H1 (cell line): Measurements from ENCODE around the gene RNF144A. TPM values are rescaled to one million over a fixed set of nuclear protein-coding genes. Genes with fewer than 3 reads are reported as not detected.

Experiments
- CTCF ChIA-PET: fragments of 300-600 bp; sonication (Branson Sonifier 250); formaldehyde crosslinking; loops from one replicate; lab custom pipeline; 2021; ENCODE audit not compliant: partially characterized antibody; lab: Charles Lee
- POLR2A ChIA-PET: fragments of 300-600 bp; sonication (Branson Sonifier 250); formaldehyde crosslinking; loops from one replicate; lab custom pipeline; 2021; ENCODE audit warnings: inconsistent platforms; ENCODE audit not compliant: partially characterized antibody; lab: Charles Lee
- DNase-seq, 2 experiments: peaks; one replicate each; pipeline versions ENCODE4 v3.0.0 to v3.0.0-alpha.2; 2010 to 2022; ENCODE audit warnings: low spot score in 2 of 2, low read depth in 1 of 2, mixed read lengths in 1 of 2
- FAIRE-seq: peaks from 2 replicates; lab custom pipeline; 2011; peaks lifted over from hg19 to GRCh38; lab: Jason Lieb, UNC
- H2AFZ ChIP-seq: 2 replicates; pipeline ENCODE4 v1.8.1; 2012; ENCODE audit warnings: low read length, inconsistent platforms
- H2AK5ac ChIP-seq: 2 replicates; pipeline ENCODE4 v1.6.1; 2013; ENCODE audit warnings: low read depth, low read length
- H2BK120ac ChIP-seq: replicated peaks from 2 replicates; pipeline ENCODE3; 2013; ENCODE audit warnings: low read depth, low read length, inconsistent platforms
- H2BK12ac ChIP-seq: 2 replicates; pipeline ENCODE4 v1.6.1; 2013; ENCODE audit warnings: low read depth, low read length
- H2BK15ac ChIP-seq: 2 replicates; pipeline ENCODE4 v1.6.1; 2013; ENCODE audit warnings: low read length
- H2BK20ac ChIP-seq: 2 replicates; pipeline ENCODE4 v1.6.1; 2013; ENCODE audit warnings: low read length
- H2BK5ac ChIP-seq: 2 replicates; pipeline ENCODE4 v1.6.1; 2013; ENCODE audit warnings: low read depth, low read length
- H3K14ac ChIP-seq: 2 replicates; pipeline ENCODE4 v1.6.1; 2013; ENCODE audit warnings: inconsistent platforms; ENCODE audit not compliant: insufficient read length
- H3K18ac ChIP-seq: 2 replicates; pipeline ENCODE4 v1.6.1; 2013; ENCODE audit warnings: low read length; ENCODE audit errors: extremely low read depth
- H3K23ac ChIP-seq: 2 replicates; pipeline ENCODE4 v1.6.1; 2013; ENCODE audit warnings: inconsistent platforms; ENCODE audit not compliant: insufficient read length
- H3K23me2 ChIP-seq: 2 replicates; pipeline ENCODE4 v1.6.1; 2013; ENCODE audit warnings: low read depth, low read length
- H3K27ac ChIP-seq: 2 replicates; pipeline ENCODE4 v1.6.1; 2011; ENCODE audit warnings: low read depth, low read length, inconsistent platforms
- H3K27me3 ChIP-seq, 4 experiments: replicated peaks in 1 of 4; 1 replicate in 1 of 4; 2 replicates in 3 of 4; pipeline versions ENCODE4 v1.6.1 to v1.8.1; 2011 to 2013; ENCODE audit warnings: low read length in 3 of 4, mild to moderate bottlenecking in 3 of 4, inconsistent platforms in 2 of 4, mixed read lengths in 2 of 4, moderate library complexity in 1 of 4; ENCODE audit not compliant: control insufficient read depth in 3 of 4, insufficient read depth in 3 of 4; ENCODE audit errors: extremely low read depth in 1 of 4
- H3K36me3 ChIP-seq, 4 experiments: 2 replicates each; pipeline versions ENCODE4 v1.6.1 to v1.8.1; 2011 to 2013; ENCODE audit warnings: mild to moderate bottlenecking in 4 of 4, low read length in 3 of 4, moderate library complexity in 2 of 4, control low read depth in 1 of 4, inconsistent platforms in 1 of 4; ENCODE audit not compliant: insufficient read depth in 4 of 4, control insufficient read depth in 2 of 4
- H3K4ac ChIP-seq: replicated peaks from 2 replicates; pipeline ENCODE3; 2013; ENCODE audit warnings: low read length, low read depth, mixed read lengths, inconsistent platforms; ENCODE audit not compliant: insufficient read length
- H3K4me1 ChIP-seq, 4 experiments: replicated peaks in 1 of 4; 1 replicate in 1 of 4; 2 replicates in 3 of 4; pipeline versions ENCODE4 v1.6.1 to v1.8.1; 2011 to 2013; ENCODE audit warnings: low read length in 3 of 4, inconsistent platforms in 2 of 4, mixed read lengths in 1 of 4; ENCODE audit not compliant: insufficient read depth in 4 of 4, control insufficient read depth in 3 of 4
- H3K4me2 ChIP-seq, 2 experiments: 2 replicates each; pipeline versions ENCODE4 v1.6.1 to v1.8.1; 2011 to 2013; ENCODE audit warnings: low read depth in 2 of 2, low read length in 2 of 2, control low read depth in 1 of 2, inconsistent platforms in 1 of 2, mild to moderate bottlenecking in 1 of 2; ENCODE audit not compliant: insufficient read depth in 1 of 2
- H3K4me3 ChIP-seq, 4 experiments: fragments of 200-600, 300-600 bp in 1 of 4; sonication (generic), shearing (Covaris generic), sonication (Bioruptor Twin) in 1 of 4; 2 replicates each; pipeline versions ENCODE4 v1.5.1 to v1.8.1; 2011 to 2016; ENCODE audit warnings: low read length in 4 of 4, low read depth in 3 of 4, control low read depth in 2 of 4, inconsistent platforms in 2 of 4, mild to moderate bottlenecking in 2 of 4, mixed read lengths in 1 of 4, moderate library complexity in 1 of 4; ENCODE audit not compliant: insufficient read depth in 2 of 4; ENCODE audit errors: extremely low read depth in 1 of 4
- H3K56ac ChIP-seq: replicated peaks from 2 replicates; pipeline ENCODE3; 2013; ENCODE audit warnings: low read depth, mild to moderate bottlenecking, mixed read lengths, low read length, inconsistent platforms; ENCODE audit not compliant: insufficient read length
- H3K79me1 ChIP-seq: 2 replicates; pipeline ENCODE4 v1.6.1; 2013; ENCODE audit warnings: low read depth, low read length, control low read depth
- H3K79me2 ChIP-seq, 2 experiments: 2 replicates each; pipeline versions ENCODE4 v1.6.1 to v1.8.1; 2012 to 2013; ENCODE audit warnings: low read length in 2 of 2, mild to moderate bottlenecking in 2 of 2, inconsistent platforms in 1 of 2; ENCODE audit not compliant: insufficient read depth in 2 of 2, control insufficient read depth in 1 of 2
- H3K9ac ChIP-seq, 4 experiments: replicated peaks in 1 of 4; 1 replicate in 1 of 4; 2 replicates in 3 of 4; pipeline versions ENCODE4 v1.6.1 to v1.8.1; 2011 to 2013; ENCODE audit warnings: low read depth in 3 of 4, low read length in 3 of 4, control low read depth in 2 of 4, mild to moderate bottlenecking in 2 of 4, moderate library complexity in 2 of 4, inconsistent platforms in 1 of 4; ENCODE audit errors: extremely low read depth in 1 of 4
- H3K9me3 ChIP-seq, 2 experiments: 2 replicates each; pipeline versions ENCODE4 v1.6.1 to v1.8.1; 2012 to 2013; ENCODE audit warnings: mild to moderate bottlenecking in 2 of 2, moderate library complexity in 2 of 2, control low read depth in 1 of 2, inconsistent platforms in 1 of 2, low read depth in 1 of 2, low read length in 1 of 2, mixed read lengths in 1 of 2; ENCODE audit not compliant: insufficient read depth in 2 of 2
- H4K20me1 ChIP-seq, 2 experiments: replicated peaks in 1 of 2; 2 replicates each; pipeline versions ENCODE3 to v1.8.1; 2011 to 2013; ENCODE audit warnings: inconsistent platforms in 2 of 2, low read length in 2 of 2, mild to moderate bottlenecking in 1 of 2; ENCODE audit not compliant: insufficient read depth in 2 of 2, control insufficient read depth in 1 of 2
- H4K5ac ChIP-seq: 2 replicates; pipeline ENCODE4 v1.6.1; 2013; ENCODE audit warnings: low read length, low read depth, mixed read lengths, inconsistent platforms; ENCODE audit not compliant: insufficient read length
- H4K8ac ChIP-seq: 2 replicates; pipeline ENCODE4 v1.8.0; 2013; ENCODE audit warnings: mild to moderate bottlenecking, moderate library complexity, low read length, inconsistent platforms; ENCODE audit not compliant: insufficient read depth; ENCODE audit errors: extremely low read depth
- H4K91ac ChIP-seq: replicated peaks from 2 replicates; pipeline ENCODE3; 2013; ENCODE audit warnings: low read length, mixed read lengths, inconsistent platforms; ENCODE audit not compliant: insufficient read length
- CBX8 ChIP-seq: fragments of 300-800, 300-1000 bp; sonication (generic); IDR thresholded peaks from 2 replicates; pipeline ENCODE4 v1.7.1; 2016; ENCODE audit warnings: low read depth, low read length, borderline replicate concordance
- CEBPB ChIP-seq: IDR thresholded peaks from 2 replicates; pipeline ENCODE4 v1.6.1; 2012; ENCODE audit warnings: low read depth, low read length
- MAX ChIP-seq: IDR thresholded peaks from 2 replicates; pipeline ENCODE4 v1.6.1; 2012; ENCODE audit warnings: inconsistent platforms
- POU5F1 ChIP-seq: IDR thresholded peaks from 2 replicates; pipeline ENCODE4 v1.6.1; 2011; ENCODE audit warnings: low read depth, mild to moderate bottlenecking, low read length, moderate library complexity
- RBBP5 ChIP-seq: IDR thresholded peaks from 2 replicates; pipeline ENCODE4 v1.7.1; 2012; ENCODE audit warnings: low read depth, mild to moderate bottlenecking, inconsistent platforms, low read length, moderate library complexity, borderline replicate concordance
- SIN3A ChIP-seq, 2 experiments: IDR thresholded peaks in 1 of 2; conservative IDR thresholded peaks in 1 of 2; 2 replicates each; pipeline ENCODE4 v1.6.1; 2011 to 2012; ENCODE audit warnings: low read length in 2 of 2, improper control_type of control experiment in 1 of 2, low read depth in 1 of 2, mild to moderate bottlenecking in 1 of 2
- WGBS, 2 experiments: shearing (Covaris generic) in 1 of 2; methylation state at CpG; one replicate each; pipeline versions ENCODE4 v1.1.6 to v1.1.7; 2013 to 2015; ENCODE audit warnings: low lambda C conversion rate in 2 of 2, mixed read lengths in 2 of 2, inconsistent platforms in 1 of 2, low coverage in 1 of 2, missing lambda C conversion rate in 1 of 2; ENCODE audit not compliant: insufficient replicate concordance in 2 of 2, insufficient coverage in 1 of 2, insufficient read length in 1 of 2; ENCODE audit errors: extremely low coverage in 1 of 2, missing lambda C conversion rate in 1 of 2; 5-methylcytosine and 5-hydroxymethylcytosine counted together
- polyA plus RNA-seq, 7 experiments: library from polyadenylated mRNA; depleted of rRNA in 3 of 7; stranded (reverse) in 5 of 7; unstranded in 2 of 7; fragments of >200 nt in 5 of 7; fragments of 200-250 nt in 2 of 7; gene quantifications; 1 replicate in 5 of 7; 2 replicates in 1 of 7; 4 replicates in 1 of 7; pipeline versions ENCODE4 v1.2.1 to v1.2.3, GENCODE V29; 2011 to 2013; ENCODE audit warnings: missing spikeins in 2 of 7, mixed read lengths in 2 of 7
- total RNA-seq: library from RNA; stranded (reverse); fragmentation: NEBNext Ultra II Directional; extraction: Animal tissue kit (Norgen Biotek cat#: 25700); gene quantifications from 2 replicates; pipeline ENCODE4 v1.2.1, GENCODE V29; 2021

RNF144A gene
- total and polyA plus RNA-seq, 2 of the 8 experiments (the other 6 are each of a cell fraction or from before 2014, with no cell fraction given), result 14.0 to 15.0 TPM

- Histone ChIP-seq H3K4ac (no peak overlapping the region), H3K27me3 (no peaks in the 10 kb centered on the region), H3K4me1 (peaks cover 0 to 5% (median 3%) of the 10 kb centered on the region in 4 experiments; a peak in 4 of 7 replicates), H4K20me1 (peaks cover 2 to 3% of the 10 kb centered on the region in 2 experiments), H4K8ac (no peak overlapping the region), H2BK15ac (no peak overlapping the region), H2BK120ac (no peak overlapping the region), H3K9ac (no peak overlapping the region)
- POLR2A ChIA-PET, result no interaction called here
- TF ChIP-seq RBBP5, result no peak
- TF ChIP-seq CBX8, result no peak
- TF ChIP-seq POU5F1, result no peak
- no peak for TF ChIP-seq SIN3A (conservative IDR thresholded peaks at IDR 0.05 in 1 of 2, IDR thresholded peaks at IDR 0.05 in 1 of 2; ENCODE audit: low read depth in 1 of 2, low read length in 2 of 2)
- no peak for TF ChIP-seq MAX
- no peak for TF ChIP-seq CEBPB
- TF ChIP-seq, all 59 proteins: peak for 0
- Histone ChIP-seq H3K36me3 (no peaks in the 10 kb centered on the region), H3K18ac (no peak overlapping the region), H3K56ac (no peak overlapping the region), H3K9me3 (no peaks in the 10 kb centered on the region), H3K79me2 (no peaks in the 10 kb centered on the region), H2AK5ac (no peak overlapping the region), H2BK12ac (no peak overlapping the region), H3K4me2 (no peak overlapping the region), H3K4me3 (no peak overlapping the region), H2BK5ac (no peak overlapping the region), H3K23ac (no peak overlapping the region), H3K27ac (no peak overlapping the region), H2AFZ (no peak overlapping the region), H4K5ac (no peak overlapping the region), H4K91ac (no peak overlapping the region), H3K14ac (no peak overlapping the region), H3K23me2 (no peaks in the 10 kb centered on the region), H3K79me1 (no peaks in the 10 kb centered on the region), H2BK20ac (no peak overlapping the region)
- no peak for FAIRE-seq
- CTCF ChIA-PET, result interaction anchor here (0.6 to 9.8 kb wide), 8 partner anchors 12 to 101 kb away, joined by 3 to 132 read pairs (median 4); no protein-coding TSS in a partner anchor
- DNase-seq, result no peak
- 91% methylated on average over 7 of the region's 7 CpGs; no CpG with 5 or more reads in 1 of the 2 experiments for WGBS, 2 experiments
These were observed 94.3 kb downstream of the RNF144A start for GRCh38 chr2:7011356-7012083.
